Duodenal mucosa (tissue), 2 donors: Measurements from ENCODE around the gene GNAT2.

Source experiments
- H3K27ac ChIP-seq: one replicate; pipeline ENCODE4 v1.7.0; 2013; ENCODE audit warnings: low read depth, low read length
- H3K27me3 ChIP-seq, 2 donors: one replicate each; pipeline ENCODE4 v1.7.0; 2013; ENCODE audit warnings: low read length in 2 of 2, control low read depth in 1 of 2; ENCODE audit not compliant: insufficient read depth in 2 of 2, control insufficient read depth in 1 of 2
- H3K36me3 ChIP-seq, 2 donors: one replicate each; pipeline ENCODE4 v1.7.0; 2013; ENCODE audit warnings: low read length in 2 of 2, control low read depth in 1 of 2; ENCODE audit not compliant: insufficient read depth in 2 of 2, control insufficient read depth in 1 of 2
- H3K4me1 ChIP-seq, 2 donors: one replicate each; pipeline ENCODE4 v1.7.0; 2013; ENCODE audit warnings: low read length in 2 of 2, control low read depth in 1 of 2; ENCODE audit not compliant: insufficient read depth in 2 of 2, control insufficient read depth in 1 of 2
- H3K4me3 ChIP-seq, 2 donors: one replicate each; pipeline ENCODE4 v1.7.0; 2013; ENCODE audit warnings: low read length in 2 of 2, low read depth in 1 of 2
- H3K9ac ChIP-seq, 2 donors: one replicate each; pipeline ENCODE4 v1.7.0; 2013; ENCODE audit warnings: low read length in 2 of 2, low read depth in 1 of 2
- H3K9me3 ChIP-seq, 2 donors: one replicate each; pipeline ENCODE4 v1.7.0; 2013; ENCODE audit warnings: low read length in 2 of 2, control low read depth in 1 of 2; ENCODE audit not compliant: control insufficient read depth in 1 of 2

GNAT2 gene

DNA sequence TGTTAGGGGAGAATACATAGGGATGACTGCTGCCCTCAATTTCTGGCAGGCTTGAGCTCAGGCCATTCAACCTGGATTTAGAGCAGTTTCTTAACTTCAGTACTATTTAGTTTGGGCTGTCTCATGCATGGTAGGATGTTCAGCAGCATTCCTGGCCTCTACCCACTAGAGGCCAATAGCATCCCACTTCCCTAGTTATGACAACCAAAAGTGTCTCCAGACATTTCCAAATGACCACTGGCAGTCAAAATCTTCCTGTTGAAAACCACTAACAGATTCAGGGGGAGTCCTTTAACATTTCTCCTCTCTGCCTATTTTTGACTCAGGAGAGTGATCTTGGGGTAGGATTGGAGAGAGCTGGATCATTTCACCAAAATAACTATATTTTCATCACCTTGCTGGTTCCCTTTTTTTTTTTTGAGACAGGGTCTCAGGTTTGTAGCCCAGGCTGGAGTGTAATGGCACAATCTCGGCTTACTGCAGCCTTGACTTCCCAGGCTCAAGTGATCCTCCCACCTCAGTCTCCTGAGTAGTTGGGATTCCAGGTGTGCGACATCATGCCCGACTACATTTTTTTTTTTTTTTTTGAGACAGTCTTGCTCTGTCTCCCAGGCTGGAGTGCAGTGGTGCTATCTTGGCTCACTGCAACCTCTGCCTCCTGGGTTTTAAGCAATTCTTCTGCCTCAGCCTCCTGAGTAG lies 8.7 kb downstream of the GNAT2 start:
- H3K27me3 ChIP-seq: no peaks in the 10 kb centered on the region
- no peak overlapping the region for H3K4me3 ChIP-seq
- no peaks in the 10 kb centered on the region for H3K9me3 ChIP-seq
- no peak overlapping the region for H3K27ac ChIP-seq
- peaks cover 11 to 15% of the 10 kb centered on the region in 2 donors for H3K4me1 ChIP-seq
- no peaks in the 10 kb centered on the region for H3K36me3 ChIP-seq
- no peak overlapping the region for H3K9ac ChIP-seq

DNA sequence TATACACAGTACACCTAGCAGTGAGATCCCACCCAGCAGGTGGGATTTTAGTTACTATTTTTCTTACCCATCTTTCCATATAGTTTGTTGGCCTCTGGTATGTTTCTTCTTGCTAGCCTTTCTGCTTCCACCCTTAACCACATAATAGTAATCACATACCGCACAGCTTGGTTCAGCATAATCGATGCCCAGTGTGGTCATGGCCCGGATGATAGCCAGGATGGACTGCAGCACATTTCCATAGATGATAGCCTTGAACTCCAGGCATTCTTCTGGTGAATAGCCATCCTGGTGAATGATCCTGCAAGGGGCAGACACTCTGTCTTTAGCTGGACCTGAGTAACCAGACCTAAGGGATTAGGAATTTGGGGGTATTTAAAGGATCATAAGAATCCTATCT lies 9.5 kb downstream of the GNAT2 start:
- no peak overlapping the region for H3K27ac ChIP-seq
- no peaks in the 10 kb centered on the region for H3K36me3 ChIP-seq
- H3K9ac ChIP-seq: no peak overlapping the region
- no peak overlapping the region for H3K4me3 ChIP-seq
- no peaks in the 10 kb centered on the region for H3K27me3 ChIP-seq
- peaks cover 11 to 14% of the 10 kb centered on the region in 2 donors for H3K4me1 ChIP-seq
- H3K9me3 ChIP-seq: no peaks in the 10 kb centered on the region

DNA sequence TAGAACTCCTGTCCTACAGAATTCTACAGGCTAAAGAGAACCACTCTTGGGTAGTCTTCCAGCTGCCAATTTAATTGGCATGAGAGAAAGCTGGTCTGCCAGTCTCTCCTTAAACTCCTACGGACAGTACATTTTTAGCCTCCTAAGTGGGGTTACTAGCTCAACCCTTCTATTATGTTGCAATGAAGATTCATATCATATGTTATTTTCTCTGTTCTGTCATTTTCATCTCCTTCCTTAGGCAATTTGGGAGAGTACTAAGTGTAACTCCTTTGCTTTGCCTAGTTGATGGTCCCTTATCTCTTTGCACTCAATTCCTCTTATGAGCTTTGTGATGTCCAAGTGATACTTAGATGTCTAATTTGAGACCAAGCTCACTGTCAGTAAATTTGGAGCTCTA lies 14.0 kb downstream of the GNAT2 start:
- no peaks in the 10 kb centered on the region for H3K9me3 ChIP-seq

DNA sequence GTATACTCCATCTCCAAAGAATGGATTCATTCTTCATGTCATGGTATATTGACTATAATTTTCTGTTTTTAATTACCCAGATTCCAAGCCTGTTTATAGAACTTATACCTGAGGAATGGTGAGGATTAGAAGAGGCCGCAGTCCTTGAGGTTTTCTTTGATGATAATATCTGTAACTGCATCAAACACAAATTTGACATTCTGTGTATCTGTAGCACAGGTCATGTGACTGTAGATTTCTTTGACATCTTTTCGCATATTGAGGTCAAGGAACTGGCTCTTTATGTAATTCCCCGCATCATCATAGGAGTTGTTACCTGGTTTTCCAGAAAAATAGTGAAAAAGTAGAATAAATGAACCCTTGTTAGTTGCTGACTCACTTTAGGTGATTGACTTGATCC lies 16.2 kb downstream of the GNAT2 start:
- Histone ChIP-seq H3K27ac (no peak overlapping the region), H3K9me3 (no peaks in the 10 kb centered on the region), H3K4me3 (no peak overlapping the region), H3K27me3 (no peaks in the 10 kb centered on the region), H3K9ac (no peak overlapping the region), H3K36me3 (peaks cover 0 to 5% of the 10 kb centered on the region in 2 donors), H3K4me1 (no peaks in the 10 kb centered on the region)

More for the DNA sequence above, 14.0 kb downstream of the GNAT2 start:
- no peak overlapping the region for H3K9ac ChIP-seq
- no peak overlapping the region for H3K4me3 ChIP-seq
- H3K27ac ChIP-seq: no peak overlapping the region
- H3K4me1 ChIP-seq: no peaks in the 10 kb centered on the region
- no peaks in the 10 kb centered on the region for H3K36me3 ChIP-seq
- no peaks in the 10 kb centered on the region for H3K27me3 ChIP-seq

DNA sequence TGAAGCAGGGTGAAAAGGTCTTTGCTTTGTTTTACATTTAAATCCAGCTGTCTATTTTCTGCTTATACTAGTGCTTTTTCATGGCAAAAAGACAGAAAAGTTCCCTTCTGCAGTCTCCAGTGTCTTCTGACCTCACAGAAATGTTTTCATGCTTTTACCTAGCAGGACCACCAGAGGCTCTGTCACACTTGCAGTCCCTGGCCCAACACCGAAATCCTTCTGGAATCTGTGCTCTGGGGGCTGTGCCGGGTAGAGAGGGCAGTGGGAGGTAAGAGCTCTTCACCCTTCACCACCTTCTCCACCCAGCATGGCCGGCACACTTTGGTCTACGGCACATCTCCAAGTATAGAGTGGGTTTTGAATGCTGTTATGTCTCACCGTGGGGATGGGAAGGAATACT lies 20.8 kb downstream of the GNAT2 start:
- Histone ChIP-seq H3K9ac (no peak overlapping the region), H3K27ac (no peak overlapping the region), H3K27me3 (no peaks in the 10 kb centered on the region), H3K4me1 (no peaks in the 10 kb centered on the region), H3K9me3 (no peaks in the 10 kb centered on the region), H3K4me3 (no peak overlapping the region), H3K36me3 (peaks cover 10 to 15% of the 10 kb centered on the region in 2 donors)

DNA sequence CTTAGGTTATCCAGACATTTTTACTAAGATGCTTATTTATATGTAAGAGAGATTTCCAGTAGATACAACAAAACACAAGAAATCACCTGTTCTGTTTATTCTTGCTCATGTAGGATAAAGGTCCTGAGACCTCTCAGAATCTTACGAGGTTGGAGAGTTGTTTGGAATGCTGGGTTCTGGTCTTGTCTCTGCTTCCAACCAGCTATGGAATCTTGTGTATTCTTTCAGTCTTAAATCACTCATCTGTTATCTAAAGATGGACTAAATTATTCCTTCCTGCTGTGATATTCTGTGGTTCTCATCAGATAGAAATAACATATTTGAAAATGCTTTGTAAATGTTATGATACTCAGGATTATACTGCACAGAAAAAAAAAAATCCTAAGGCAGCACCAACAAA lies 21.3 kb downstream of the GNAT2 start:
- Histone ChIP-seq H3K36me3 (peaks cover 15 to 20% of the 10 kb centered on the region in 2 donors), H3K4me3 (no peak overlapping the region), H3K27me3 (no peaks in the 10 kb centered on the region), H3K4me1 (no peaks in the 10 kb centered on the region), H3K9ac (no peak overlapping the region), H3K9me3 (no peaks in the 10 kb centered on the region), H3K27ac (no peak overlapping the region)

DNA sequence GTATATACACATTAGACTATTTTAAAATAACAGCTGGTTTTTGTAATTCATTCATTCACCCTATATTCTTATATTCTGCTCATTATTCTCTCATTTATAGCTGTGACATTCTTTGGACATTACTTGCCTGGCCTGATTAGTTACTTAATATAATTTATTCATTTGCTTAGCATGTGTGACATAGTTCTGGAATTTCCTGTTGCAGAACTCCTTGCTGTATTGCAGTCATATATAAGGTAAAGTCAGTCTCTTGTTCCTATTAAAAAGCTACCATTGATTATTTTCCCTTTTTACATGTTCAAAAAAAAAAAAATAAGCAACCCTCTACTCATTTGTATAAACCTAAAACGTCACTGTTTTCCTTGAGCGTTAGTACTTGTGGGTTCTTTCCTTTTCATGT lies 23.9 kb downstream of the GNAT2 start:
- no peak overlapping the region for H3K27ac ChIP-seq
- H3K9ac ChIP-seq: no peak overlapping the region
- no peak overlapping the region for H3K4me3 ChIP-seq
- H3K9me3 ChIP-seq: no peaks in the 10 kb centered on the region
- no peaks in the 10 kb centered on the region for H3K27me3 ChIP-seq
- H3K4me1 ChIP-seq: no peaks in the 10 kb centered on the region
- H3K36me3 ChIP-seq: peaks cover 19 to 36% of the 10 kb centered on the region in 2 donors

DNA sequence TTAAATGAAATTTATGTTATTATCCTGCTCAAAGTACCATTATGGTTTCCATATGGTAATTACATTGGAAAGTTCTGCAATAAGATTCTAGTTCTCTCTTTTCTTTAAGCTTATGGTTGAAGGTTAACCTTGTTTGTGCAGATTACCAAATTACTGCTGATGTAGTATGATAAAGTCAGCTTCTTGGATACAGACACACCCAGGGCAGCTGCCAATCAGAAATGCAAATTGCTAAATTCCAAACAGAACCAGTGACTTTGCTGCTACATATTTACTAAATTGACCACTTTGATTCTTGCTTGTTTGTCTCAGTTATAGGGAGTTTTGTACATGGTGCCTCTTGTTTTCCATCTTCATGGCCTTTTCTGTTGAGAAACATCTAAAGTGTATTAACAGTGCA lies 26.5 kb downstream of the GNAT2 start:
- Histone ChIP-seq H3K36me3 (peaks cover 19 to 52% of the 10 kb centered on the region in 2 donors), H3K9ac (no peak overlapping the region), H3K27me3 (no peaks in the 10 kb centered on the region), H3K27ac (no peak overlapping the region), H3K4me3 (no peak overlapping the region), H3K4me1 (no peaks in the 10 kb centered on the region), H3K9me3 (no peaks in the 10 kb centered on the region)

DNA sequence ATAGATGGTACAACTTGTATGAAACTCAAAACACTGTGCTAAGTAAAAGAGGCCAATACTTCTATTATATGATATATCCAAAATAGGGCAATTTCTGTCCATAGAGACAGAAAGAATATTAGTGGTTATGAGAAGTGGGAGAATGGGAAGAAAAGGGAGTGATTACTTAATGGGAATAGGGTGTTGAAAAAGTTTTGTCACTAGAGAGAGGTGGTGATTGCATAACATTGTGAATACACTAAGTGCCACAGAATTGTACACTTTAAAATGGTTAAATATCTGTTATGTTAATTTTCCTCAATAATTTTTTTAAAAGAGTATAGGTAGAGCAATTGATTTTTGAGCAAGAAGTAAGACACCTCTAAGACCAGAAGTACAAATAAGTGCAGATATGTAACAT lies 29.7 kb downstream of the GNAT2 start:
- H3K36me3 ChIP-seq: peaks cover 24 to 76% of the 10 kb centered on the region in 2 donors
- H3K4me3 ChIP-seq: no peak overlapping the region
- no peak overlapping the region for H3K27ac ChIP-seq
- no peaks in the 10 kb centered on the region for H3K9me3 ChIP-seq
- no peaks in the 10 kb centered on the region for H3K27me3 ChIP-seq
- no peak overlapping the region for H3K9ac ChIP-seq
- no peaks in the 10 kb centered on the region for H3K4me1 ChIP-seq

DNA sequence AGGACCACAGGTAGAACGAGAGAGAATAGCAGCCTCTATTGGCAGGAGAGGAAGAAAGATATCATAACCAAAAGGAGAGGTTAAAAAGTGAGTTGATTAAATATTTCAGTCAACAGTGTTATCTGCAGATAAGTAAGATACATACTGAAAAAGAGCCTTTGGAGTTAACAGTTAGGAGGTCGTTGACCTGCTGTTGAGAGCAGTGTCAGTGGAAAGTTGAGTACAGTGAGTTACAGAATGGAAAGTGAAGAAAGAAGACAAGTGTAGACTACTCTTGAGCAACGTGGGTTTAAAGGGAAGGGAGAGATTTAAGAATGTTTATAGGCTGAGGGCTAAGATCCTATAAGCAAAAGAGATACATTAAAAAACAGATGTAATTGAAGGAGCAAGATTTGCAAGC lies 30.2 kb downstream of the GNAT2 start:
- H3K9me3 ChIP-seq: no peaks in the 10 kb centered on the region
- H3K36me3 ChIP-seq: peaks cover 29 to 80% of the 10 kb centered on the region in 2 donors

More for the DNA sequence above, 30.2 kb downstream of the GNAT2 start:
- Histone ChIP-seq H3K4me1 (no peaks in the 10 kb centered on the region), H3K27ac (no peak overlapping the region), H3K9ac (no peak overlapping the region), H3K4me3 (no peak overlapping the region), H3K27me3 (no peaks in the 10 kb centered on the region)
